K562 (cell line): ENCODE results near the gene SPPL3.

ENCODE experiments used
- HDAC6 ChIP-seq: IDR thresholded peaks from 2 replicates; pipeline ENCODE4 v1.6.1; 2012; ENCODE audit warnings: low read depth, mild to moderate bottlenecking, control low read depth, inconsistent platforms, low read length, moderate library complexity
- POLR2A ChIP-seq: fragments of 450-650 bp; conservative IDR thresholded peaks from 2 replicates; pipeline ENCODE4 v1.6.1; 2016
- ZNF263 ChIP-seq: sonication (generic); formaldehyde crosslinking; IDR thresholded peaks from 2 replicates; pipeline ENCODE4 v1.8.0; 2022; ENCODE audit warnings: mild to moderate bottlenecking, missing genetic modification reagents, borderline replicate concordance
- TF ChIP-seq, protein P1 (sequence below): sonication (generic); formaldehyde crosslinking; IDR thresholded peaks from 2 replicates; pipeline ENCODE4 v1.5.0; 2020; ENCODE audit warnings: missing genetic modification reagents
- TF ChIP-seq, protein P2 (sequence below), 2 experiments: fragments of 450-650 bp; conservative IDR thresholded peaks; 2 replicates each; pipeline ENCODE4 v1.6.1; 2017; ENCODE audit warnings: mild to moderate bottlenecking in 2 of 2, moderate library complexity in 2 of 2
- TF ChIP-seq, protein P3 (sequence below): fragments of 250-450 bp; sonication (Bioruptor Pico); IDR thresholded peaks from 2 replicates; pipeline ENCODE4 v1.4.0; 2020; ENCODE audit warnings: mild to moderate bottlenecking, moderate library complexity
- TF ChIP-seq, protein P4 (sequence below): sonication (generic); formaldehyde crosslinking; IDR thresholded peaks from 2 replicates; pipeline ENCODE4 v1.9.0; 2022; ENCODE audit warnings: mild to moderate bottlenecking, missing genetic modification reagents
- TF ChIP-seq, protein P5 (sequence below): fragments of 150-350 bp; IDR thresholded peaks from 2 replicates; pipeline ENCODE4 v1.6.1; 2014; ENCODE audit warnings: low read depth, mild to moderate bottlenecking, low read length, borderline replicate concordance

DNA sequence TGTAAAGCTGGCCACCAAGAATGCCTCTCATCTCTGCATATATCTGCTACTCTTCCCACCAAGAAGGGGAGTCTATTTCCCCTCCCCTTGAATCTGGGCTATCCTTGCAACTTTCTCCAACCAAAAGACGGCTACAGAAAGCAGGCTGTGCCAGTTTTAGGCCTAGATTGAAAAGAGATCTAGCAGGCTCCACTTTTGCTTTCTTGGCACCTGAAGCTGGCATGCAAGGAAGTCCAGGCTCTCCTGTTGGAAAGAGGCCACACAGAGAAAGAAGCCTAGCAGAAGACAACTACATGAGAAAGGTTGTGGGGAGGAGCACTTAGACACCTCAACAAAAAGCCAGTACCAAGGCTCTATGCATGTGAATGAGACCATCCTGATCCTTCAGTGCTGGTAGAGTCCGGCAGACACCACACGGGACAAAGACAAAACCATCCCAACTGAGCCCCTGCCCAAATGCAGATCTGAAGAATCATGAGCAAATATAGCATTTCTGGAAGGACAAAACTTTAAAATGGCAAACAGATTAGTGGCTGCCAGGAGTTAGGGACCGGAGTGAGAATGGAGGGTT lies 68.0 kb downstream of the SPPL3 start:
- TF ChIP-seq POLR2A = no peak
- no peak for TF ChIP-seq ZNF263 (CRISPR knock-in tag)
- TF ChIP-seq, protein P1, sequence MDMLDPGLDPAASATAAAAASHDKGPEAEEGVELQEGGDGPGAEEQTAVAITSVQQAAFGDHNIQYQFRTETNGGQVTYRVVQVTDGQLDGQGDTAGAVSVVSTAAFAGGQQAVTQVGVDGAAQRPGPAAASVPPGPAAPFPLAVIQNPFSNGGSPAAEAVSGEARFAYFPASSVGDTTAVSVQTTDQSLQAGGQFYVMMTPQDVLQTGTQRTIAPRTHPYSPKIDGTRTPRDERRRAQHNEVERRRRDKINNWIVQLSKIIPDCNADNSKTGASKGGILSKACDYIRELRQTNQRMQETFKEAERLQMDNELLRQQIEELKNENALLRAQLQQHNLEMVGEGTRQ (CRISPR knock-in tag) = no peak
- no peak for TF ChIP-seq HDAC6
- TF ChIP-seq, protein P2, sequence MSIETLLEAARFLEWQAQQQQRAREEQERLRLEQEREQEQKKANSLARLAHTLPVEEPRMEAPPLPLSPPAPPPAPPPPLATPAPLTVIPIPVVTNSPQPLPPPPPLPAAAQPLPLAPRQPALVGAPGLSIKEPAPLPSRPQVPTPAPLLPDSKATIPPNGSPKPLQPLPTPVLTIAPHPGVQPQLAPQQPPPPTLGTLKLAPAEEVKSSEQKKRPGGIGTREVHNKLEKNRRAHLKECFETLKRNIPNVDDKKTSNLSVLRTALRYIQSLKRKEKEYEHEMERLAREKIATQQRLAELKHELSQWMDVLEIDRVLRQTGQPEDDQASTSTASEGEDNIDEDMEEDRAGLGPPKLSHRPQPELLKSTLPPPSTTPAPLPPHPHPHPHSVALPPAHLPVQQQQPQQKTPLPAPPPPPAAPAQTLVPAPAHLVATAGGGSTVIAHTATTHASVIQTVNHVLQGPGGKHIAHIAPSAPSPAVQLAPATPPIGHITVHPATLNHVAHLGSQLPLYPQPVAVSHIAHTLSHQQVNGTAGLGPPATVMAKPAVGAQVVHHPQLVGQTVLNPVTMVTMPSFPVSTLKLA (conservative IDR thresholded peaks at IDR 0.05) = no peak
- TF ChIP-seq, protein P3, sequence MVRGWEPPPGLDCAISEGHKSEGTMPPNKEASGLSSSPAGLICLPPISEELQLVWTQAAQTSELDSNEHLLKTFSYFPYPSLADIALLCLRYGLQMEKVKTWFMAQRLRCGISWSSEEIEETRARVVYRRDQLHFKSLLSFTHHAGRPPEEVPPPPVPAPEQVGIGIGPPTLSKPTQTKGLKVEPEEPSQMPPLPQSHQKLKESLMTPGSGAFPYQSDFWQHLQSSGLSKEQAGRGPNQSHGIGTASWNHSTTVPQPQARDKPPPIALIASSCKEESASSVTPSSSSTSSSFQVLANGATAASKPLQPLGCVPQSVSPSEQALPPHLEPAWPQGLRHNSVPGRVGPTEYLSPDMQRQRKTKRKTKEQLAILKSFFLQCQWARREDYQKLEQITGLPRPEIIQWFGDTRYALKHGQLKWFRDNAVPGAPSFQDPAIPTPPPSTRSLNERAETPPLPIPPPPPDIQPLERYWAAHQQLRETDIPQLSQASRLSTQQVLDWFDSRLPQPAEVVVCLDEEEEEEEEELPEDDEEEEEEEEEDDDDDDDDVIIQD (CRISPR knock-in tag) = no peak
- TF ChIP-seq, protein P4, sequence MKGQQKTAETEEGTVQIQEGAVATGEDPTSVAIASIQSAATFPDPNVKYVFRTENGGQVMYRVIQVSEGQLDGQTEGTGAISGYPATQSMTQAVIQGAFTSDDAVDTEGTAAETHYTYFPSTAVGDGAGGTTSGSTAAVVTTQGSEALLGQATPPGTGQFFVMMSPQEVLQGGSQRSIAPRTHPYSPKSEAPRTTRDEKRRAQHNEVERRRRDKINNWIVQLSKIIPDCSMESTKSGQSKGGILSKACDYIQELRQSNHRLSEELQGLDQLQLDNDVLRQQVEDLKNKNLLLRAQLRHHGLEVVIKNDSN (CRISPR knock-in tag) = no peak
- TF ChIP-seq, protein P5, sequence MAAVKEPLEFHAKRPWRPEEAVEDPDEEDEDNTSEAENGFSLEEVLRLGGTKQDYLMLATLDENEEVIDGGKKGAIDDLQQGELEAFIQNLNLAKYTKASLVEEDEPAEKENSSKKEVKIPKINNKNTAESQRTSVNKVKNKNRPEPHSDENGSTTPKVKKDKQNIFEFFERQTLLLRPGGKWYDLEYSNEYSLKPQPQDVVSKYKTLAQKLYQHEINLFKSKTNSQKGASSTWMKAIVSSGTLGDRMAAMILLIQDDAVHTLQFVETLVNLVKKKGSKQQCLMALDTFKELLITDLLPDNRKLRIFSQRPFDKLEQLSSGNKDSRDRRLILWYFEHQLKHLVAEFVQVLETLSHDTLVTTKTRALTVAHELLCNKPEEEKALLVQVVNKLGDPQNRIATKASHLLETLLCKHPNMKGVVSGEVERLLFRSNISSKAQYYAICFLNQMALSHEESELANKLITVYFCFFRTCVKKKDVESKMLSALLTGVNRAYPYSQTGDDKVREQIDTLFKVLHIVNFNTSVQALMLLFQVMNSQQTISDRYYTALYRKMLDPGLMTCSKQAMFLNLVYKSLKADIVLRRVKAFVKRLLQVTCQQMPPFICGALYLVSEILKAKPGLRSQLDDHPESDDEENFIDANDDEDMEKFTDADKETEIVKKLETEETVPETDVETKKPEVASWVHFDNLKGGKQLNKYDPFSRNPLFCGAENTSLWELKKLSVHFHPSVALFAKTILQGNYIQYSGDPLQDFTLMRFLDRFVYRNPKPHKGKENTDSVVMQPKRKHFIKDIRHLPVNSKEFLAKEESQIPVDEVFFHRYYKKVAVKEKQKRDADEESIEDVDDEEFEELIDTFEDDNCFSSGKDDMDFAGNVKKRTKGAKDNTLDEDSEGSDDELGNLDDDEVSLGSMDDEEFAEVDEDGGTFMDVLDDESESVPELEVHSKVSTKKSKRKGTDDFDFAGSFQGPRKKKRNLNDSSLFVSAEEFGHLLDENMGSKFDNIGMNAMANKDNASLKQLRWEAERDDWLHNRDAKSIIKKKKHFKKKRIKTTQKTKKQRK = no peak
